Esophagus squamous epithelium (tissue), 5 donors: Measurements from ENCODE around the gene NIPBL. TPM values are rescaled to one million over a fixed set of nuclear protein-coding genes. Genes with fewer than 3 reads are reported as not detected.
"Not testable (repeated sequence)": the region's sequence is repeated elsewhere in the genome, so short reads cannot be mapped to it uniquely, and the experiment has no call there.

Experiments
- DNase-seq: peaks from one replicate; lab custom pipeline; 2025; lab: John Stamatoyannopoulos, UW
- H3K27ac ChIP-seq, 4 donors: fragments of 200-600 bp; sonication (generic); one replicate each; pipeline ENCODE4 v1.5.1; 2016 to 2019; ENCODE audit warnings: mild to moderate bottlenecking in 1 of 4
- H3K27me3 ChIP-seq, 4 donors: fragments of 200-600 bp; sonication (generic); 1 replicate in 3 of 4; 2 replicates in 1 of 4; pipeline versions ENCODE4 v1.5.1 to v1.6.0; 2017 to 2021; ENCODE audit warnings: antibody characterized with exemption in 1 of 4
- H3K36me3 ChIP-seq, 3 donors: fragments of 200-600 bp; sonication (generic); one replicate each; pipeline ENCODE4 v1.5.1; 2016 to 2019
- H3K4me1 ChIP-seq, 3 donors: fragments of 200-600 bp; sonication (generic); one replicate each; pipeline ENCODE4 v1.5.1; 2017 to 2019
- H3K4me3 ChIP-seq, 4 donors: fragments of 200-600 bp; sonication (generic); 1 replicate in 3 of 4; 2 replicates in 1 of 4; pipeline ENCODE4 v1.5.1; 2016 to 2019; ENCODE audit warnings: mild to moderate bottlenecking in 2 of 4, moderate library complexity in 1 of 4
- H3K9me3 ChIP-seq, 3 donors: fragments of 200-600 bp; sonication (generic); one replicate each; pipeline ENCODE4 v1.5.1; 2016 to 2019
- POLR2A ChIP-seq, 4 donors: fragments of 450-650 bp; IDR thresholded peaks; one replicate each; pipeline ENCODE4 v1.6.1; 2017; ENCODE audit warnings: antibody characterized with exemption in 4 of 4, mild to moderate bottlenecking in 4 of 4, moderate library complexity in 3 of 4
- WGBS, 2 donors: methylation state at CpG; one replicate each; pipeline ENCODE4 v1.1.5; 2018; 5-methylcytosine and 5-hydroxymethylcytosine counted together
- intact Hi-C: fragments of 100-400 bp; cut with DNase I; formaldehyde crosslinking; loops from one replicate; pipeline ENCODE4 v1.15.0; 2022
- total RNA-seq, 4 donors: library from RNA; depleted of rRNA; stranded (reverse); fragments of >200 nt; gene quantifications; one replicate each; pipeline ENCODE4 v1.1.0, GENCODE V29; 2016
- TF ChIP-seq, protein P1 (sequence below), 6 experiments: fragments of 450-650 bp in 4 of 6; fragments of 200-600 bp in 2 of 6; sonication (generic) in 2 of 6; IDR thresholded peaks; one replicate each; pipeline ENCODE4 v1.5.1; 2016 to 2019; ENCODE audit warnings: antibody characterized with exemption in 6 of 6, mild to moderate bottlenecking in 4 of 6, moderate library complexity in 4 of 6
- donor health status: DM: yes; HTN: yes; CAD: no.

The NIPBL gene
- total RNA-seq, 4 donors from 2014 or later, result 19.4 to 50.0 (median 31.3) TPM

DNA sequence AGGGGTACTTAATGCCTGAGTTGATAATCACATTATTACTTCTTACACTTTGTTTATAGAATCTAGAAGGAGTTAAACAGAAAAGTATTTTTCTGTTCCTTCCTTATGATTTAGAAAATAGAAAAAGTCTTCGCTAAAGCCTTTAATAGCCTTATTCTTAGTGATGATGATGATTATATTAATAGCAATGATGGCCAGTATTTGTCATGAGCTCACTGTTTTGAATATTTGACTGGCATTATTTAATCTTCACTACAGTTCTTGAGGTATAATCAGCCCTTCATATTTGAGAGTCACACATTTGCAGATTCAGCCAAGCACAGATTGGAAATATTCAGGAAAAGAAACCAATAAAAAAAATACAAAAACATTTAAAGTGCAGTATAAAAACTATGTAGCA is 23.3 kb downstream of the NIPBL start:
- H3K36me3 ChIP-seq, result no peaks in the 10 kb centered on the region
- WGBS, 2 donors, result 82 to 88% methylated on average over 1 of the region's 1 CpG
- TF ChIP-seq, protein P1, sequence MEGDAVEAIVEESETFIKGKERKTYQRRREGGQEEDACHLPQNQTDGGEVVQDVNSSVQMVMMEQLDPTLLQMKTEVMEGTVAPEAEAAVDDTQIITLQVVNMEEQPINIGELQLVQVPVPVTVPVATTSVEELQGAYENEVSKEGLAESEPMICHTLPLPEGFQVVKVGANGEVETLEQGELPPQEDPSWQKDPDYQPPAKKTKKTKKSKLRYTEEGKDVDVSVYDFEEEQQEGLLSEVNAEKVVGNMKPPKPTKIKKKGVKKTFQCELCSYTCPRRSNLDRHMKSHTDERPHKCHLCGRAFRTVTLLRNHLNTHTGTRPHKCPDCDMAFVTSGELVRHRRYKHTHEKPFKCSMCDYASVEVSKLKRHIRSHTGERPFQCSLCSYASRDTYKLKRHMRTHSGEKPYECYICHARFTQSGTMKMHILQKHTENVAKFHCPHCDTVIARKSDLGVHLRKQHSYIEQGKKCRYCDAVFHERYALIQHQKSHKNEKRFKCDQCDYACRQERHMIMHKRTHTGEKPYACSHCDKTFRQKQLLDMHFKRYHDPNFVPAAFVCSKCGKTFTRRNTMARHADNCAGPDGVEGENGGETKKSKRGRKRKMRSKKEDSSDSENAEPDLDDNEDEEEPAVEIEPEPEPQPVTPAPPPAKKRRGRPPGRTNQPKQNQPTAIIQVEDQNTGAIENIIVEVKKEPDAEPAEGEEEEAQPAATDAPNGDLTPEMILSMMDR (IDR thresholded peaks at IDR 0.05), result no peak
- TF ChIP-seq POLR2A (IDR thresholded peaks at IDR 0.05), result no peak
- no peak for DNase-seq
- peaks cover 0 to 60% (median 2%) of the 10 kb centered on the region in 3 donors for H3K4me1 ChIP-seq
- no peaks in the 10 kb centered on the region for H3K27me3 ChIP-seq
- intact Hi-C loops, result no loop called here
- no peak overlapping the region for H3K27ac ChIP-seq
- H3K4me3 ChIP-seq, result no peak overlapping the region
- H3K9me3 ChIP-seq, result no peaks in the 10 kb centered on the region

DNA sequence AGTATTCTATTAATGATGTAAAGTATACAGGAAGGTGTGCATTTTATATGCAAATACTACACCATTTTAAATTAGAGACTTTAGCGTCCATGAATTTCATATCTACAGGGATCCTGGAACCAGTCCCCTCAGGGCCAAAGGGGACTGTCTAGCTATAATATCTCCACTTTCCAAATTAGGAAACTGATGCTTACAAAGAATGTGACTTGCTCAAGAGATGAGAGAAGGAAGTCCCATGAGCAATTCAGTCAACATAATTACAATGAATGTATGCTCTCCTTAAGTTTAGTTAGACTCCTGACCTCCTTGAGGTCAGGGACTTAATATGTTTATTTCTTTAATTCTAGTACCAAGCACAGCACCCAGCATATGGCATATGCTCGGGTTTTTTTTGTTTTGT is 23.7 kb downstream of the NIPBL start:
- TF ChIP-seq, protein P1 (IDR thresholded peaks at IDR 0.05), result no peak
- no peak for TF ChIP-seq POLR2A (IDR thresholded peaks at IDR 0.05)
- 50 to 61% methylated on average over 2 of the region's 2 CpGs for WGBS, 2 donors
- peaks cover 0 to 62% (median 2%) of the 10 kb centered on the region in 3 donors for H3K4me1 ChIP-seq
- no peak overlapping the region for H3K4me3 ChIP-seq
- H3K36me3 ChIP-seq, result no peaks in the 10 kb centered on the region
- DNase-seq, result no peak
- H3K27ac ChIP-seq, result no peak overlapping the region
- no peaks in the 10 kb centered on the region for H3K9me3 ChIP-seq
- intact Hi-C loops, result no loop called here
- H3K27me3 ChIP-seq, result no peaks in the 10 kb centered on the region

DNA sequence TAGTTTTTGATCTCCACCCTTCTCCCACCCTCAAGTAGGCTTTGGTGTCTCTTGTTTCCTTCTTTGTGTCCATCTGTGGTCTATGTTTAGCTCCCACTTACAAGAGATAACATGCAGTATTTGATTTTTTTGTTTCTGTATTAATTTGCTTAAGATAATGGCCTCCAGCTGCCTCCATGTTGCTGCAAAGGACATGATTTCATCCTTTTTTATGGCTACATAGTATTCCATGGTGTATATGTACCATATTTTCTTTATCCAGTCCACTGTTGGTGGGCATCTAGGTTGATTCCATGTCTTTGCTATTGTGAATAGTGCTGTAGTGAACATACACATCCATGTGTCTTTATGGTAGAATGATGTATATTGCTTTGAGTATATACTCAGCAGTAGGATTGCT is 24.5 kb downstream of the NIPBL start:
- H3K36me3 ChIP-seq, H3K27ac ChIP-seq, H3K4me3 ChIP-seq, DNase-seq, intact Hi-C loops, H3K27me3 ChIP-seq, H3K9me3 ChIP-seq: not testable (repeated sequence)
- peaks cover 0 to 54% (median 2%) of the 10 kb centered on the region in 3 donors for H3K4me1 ChIP-seq

DNA sequence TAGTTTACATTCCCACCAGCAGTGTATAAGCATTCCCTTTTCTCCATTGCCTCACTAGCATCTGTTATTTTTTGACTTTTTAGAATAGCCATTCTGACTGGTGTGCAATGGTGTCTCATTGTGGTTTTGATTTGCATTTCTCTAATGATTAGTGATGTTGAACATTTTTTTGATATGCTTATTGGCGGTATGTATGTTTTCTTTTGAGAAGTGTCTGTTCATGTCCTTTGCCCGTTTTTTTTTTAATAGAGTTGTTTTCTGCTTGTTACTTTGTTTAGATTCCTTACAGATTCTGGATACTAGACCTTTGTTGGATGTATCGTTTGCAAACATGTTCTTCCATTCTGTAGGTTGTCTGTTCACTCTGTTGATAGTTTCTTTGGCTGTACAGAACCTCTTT is 25.3 kb downstream of the NIPBL start:
- H3K9me3 ChIP-seq, result no peaks in the 10 kb centered on the region
- H3K27ac ChIP-seq, result no peak overlapping the region
- H3K36me3 ChIP-seq, result no peaks in the 10 kb centered on the region
- no peak overlapping the region for H3K4me3 ChIP-seq
- no peak for TF ChIP-seq POLR2A (IDR thresholded peaks at IDR 0.05)
- TF ChIP-seq, protein P1 (IDR thresholded peaks at IDR 0.05), result no peak
- intact Hi-C loops, result no loop called here
- WGBS, 2 donors, result 85 to 96% methylated on average over 3 of the region's 3 CpGs
- H3K27me3 ChIP-seq, result no peaks in the 10 kb centered on the region
- no peak for DNase-seq
- H3K4me1 ChIP-seq, result peaks cover 0 to 52% (median 2%) of the 10 kb centered on the region in 3 donors

DNA sequence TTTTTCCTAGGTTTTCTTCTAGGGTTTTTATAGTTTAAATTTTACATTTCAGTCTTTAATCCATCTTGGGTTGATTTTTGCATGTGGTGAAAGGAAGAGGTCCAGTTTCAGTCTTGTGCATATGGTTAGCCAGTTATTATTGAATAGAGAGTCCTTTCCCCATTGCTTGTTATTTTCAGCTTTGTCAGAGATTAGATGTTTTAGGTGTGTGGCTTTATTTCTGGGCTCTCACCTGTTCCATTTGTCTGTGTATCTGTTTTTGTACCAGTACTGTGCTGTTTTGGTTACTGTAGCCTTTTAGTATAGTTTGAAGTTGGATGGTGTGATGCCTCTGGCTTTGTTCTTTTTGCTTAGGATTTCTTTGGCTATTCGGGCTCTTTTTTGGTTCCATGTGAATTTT is 25.8 kb downstream of the NIPBL start:
- Histone ChIP-seq H3K9me3 (no peaks in the 10 kb centered on the region), H3K27me3 (no peaks in the 10 kb centered on the region), H3K4me1 (peaks cover 0 to 52% (median 2%) of the 10 kb centered on the region in 3 donors), H3K36me3 (no peaks in the 10 kb centered on the region), H3K27ac (no peak overlapping the region), H3K4me3 (no peak overlapping the region)
- 85 to 87% methylated on average over 1 of the region's 1 CpG for WGBS, 2 donors
- intact Hi-C loops, result no loop called here
- DNase-seq, result no peak
- no peak for TF ChIP-seq POLR2A (IDR thresholded peaks at IDR 0.05)
- TF ChIP-seq, protein P1 (IDR thresholded peaks at IDR 0.05), result no peak

DNA sequence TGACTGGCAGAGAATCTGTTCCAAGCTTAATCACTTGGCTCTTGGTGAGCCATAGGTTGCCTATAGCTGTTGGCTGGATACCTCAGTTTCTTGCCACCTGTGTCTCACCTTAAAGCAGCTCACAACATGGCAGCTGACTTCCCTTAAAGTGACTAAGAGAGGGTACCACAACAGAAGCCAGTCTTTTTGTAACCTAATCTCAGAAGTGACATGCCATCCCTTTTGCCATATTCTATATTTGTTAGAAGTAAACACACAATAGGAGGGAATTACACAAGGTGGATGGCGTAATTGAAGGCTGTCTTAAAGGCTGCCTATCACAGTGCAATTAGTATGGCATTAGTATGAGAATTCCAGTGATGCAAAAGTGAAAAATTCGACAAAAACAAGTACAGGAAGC is 28.1 kb downstream of the NIPBL start:
- Histone ChIP-seq H3K4me1 (peaks cover 0 to 54% (median 4%) of the 10 kb centered on the region in 3 donors), H3K36me3 (no peaks in the 10 kb centered on the region), H3K4me3 (no peak overlapping the region), H3K27ac (no peak overlapping the region), H3K9me3 (no peaks in the 10 kb centered on the region), H3K27me3 (no peaks in the 10 kb centered on the region)
- whole genome bisulfite sequencing, 2 donors, result 85 to 91% methylated on average over 2 of the region's 2 CpGs
- DNase-seq, result no peak
- intact Hi-C loops, result no loop called here
- TF ChIP-seq, protein P1 (IDR thresholded peaks at IDR 0.05), result no peak
- TF ChIP-seq POLR2A (IDR thresholded peaks at IDR 0.05), result no peak
